DMS153 treated with DMSO at 0.1 percent for 48 hours (cell line): ENCODE results near the gene TUT1.

Experiments
- DNase-seq: peaks from one replicate; lab custom pipeline; 2025; ENCODE audit not compliant: unreplicated experiment; lab: John Stamatoyannopoulos, UW

TUT1 gene

DNA sequence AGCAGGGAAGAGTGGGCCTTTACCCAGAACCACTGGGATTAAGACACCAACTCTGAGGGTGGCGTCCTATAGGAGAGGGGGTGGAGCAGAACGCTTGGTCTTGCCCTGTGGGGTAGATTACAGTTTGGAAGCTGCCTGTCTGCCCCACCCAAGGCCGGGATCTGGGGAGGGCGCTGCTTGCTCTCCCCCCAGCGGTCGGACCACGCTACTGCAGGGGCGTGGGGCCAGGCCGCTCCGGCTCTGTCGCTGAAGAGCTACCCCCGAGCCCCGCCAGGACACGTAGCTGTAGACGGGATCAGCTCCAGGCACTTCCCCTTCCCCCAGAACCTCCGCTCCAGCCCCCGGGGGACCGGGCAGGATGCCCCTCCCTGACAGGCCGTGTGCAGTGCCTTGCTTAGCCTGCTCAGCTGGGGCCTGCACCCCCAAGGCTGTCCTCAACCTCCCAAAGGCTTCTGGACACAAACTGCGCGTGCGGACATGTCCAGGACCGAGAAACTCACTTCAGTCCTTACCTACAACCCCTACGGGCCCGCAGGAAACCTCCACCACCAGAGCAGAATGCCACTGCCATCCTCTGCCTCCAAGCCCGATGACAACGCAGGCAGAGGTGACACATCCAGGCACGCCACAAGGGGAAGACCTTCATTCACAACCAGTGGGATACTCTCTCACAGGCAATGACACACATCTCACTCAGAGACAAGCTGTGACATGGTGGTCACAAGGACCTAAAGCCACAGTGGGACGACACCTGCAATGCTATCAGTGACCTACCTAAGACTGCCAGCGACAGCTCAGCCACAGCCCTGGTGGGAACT, 48.4 kb downstream of the TUT1 start:
- DNase-seq: peak; percentile 64

DNA sequence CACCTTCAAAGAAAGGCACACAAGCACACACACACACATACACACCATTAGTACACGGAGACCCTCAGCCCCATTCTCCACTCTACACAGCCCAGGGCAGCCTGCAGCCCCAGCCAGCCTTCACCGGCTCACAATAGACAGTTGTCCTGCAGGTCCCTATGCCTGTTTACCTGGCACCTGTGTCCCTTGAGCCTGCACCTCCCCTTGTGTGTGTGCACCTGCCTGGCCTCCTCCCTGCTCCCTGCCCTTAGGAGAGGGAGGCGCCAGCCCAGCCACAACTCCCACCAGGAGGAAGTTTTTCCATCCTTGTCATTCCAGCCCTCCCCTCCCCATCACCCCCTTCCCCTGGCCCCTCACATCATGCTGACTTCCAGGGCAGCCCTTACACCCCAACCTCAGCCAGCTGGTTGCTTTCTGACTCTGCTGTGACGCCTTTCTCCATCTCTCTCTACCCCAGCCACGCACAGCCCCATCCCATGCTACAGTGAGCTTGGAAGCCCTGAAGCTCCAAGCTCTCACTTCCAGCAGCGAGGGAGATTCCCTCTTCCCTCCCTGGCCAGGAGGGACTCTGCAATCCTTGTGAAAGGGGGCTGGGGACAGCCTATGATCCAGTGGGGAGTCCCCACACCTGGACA, 49.1 kb downstream of the TUT1 start:
- peak; percentile 45 for DNase-seq

DNA sequence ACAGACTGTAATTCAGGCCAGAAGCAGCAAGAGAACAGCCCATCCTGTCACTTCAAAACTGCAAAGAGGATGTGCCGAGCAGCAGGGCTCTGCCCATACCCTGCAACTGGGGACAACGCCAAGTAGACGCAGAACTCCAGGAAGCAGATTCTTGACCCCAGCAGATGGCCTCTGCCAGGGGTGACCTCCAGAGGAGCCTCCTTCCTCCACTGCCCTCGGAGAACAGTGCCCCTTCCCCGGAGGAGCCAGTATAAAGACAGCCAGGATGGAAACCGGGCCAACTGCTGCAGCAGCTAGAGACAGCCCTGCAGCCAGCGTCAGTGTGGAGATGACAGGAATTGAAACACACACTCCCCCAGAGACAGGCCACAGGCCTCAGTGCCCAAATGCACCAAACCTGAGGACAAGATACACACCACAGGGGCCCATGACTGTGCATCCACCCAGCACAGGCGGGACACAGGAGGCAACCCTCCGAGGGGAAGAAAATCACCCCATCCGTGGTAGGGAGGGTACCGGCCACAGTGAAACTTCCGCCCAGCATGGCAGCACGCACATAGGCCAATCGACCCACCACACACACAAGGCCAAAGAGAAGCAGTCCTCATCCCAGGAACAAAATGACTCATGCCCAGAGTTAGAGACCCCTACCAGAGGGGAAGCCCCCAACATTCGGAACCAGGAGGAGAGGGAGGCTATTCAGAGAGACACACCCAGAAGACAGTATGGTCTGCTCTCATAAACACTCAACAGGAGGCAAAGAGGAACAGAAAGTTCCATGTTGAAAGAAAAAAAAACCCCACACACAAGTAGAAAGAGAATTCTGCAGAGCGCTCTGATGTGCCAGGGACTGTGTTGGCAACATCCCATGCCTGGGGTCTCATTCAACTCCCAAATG, 50.3 kb downstream of the TUT1 start:
- DNase-seq: no peak

- DNase-seq: peak; percentile 39
These were observed 51.9 kb downstream of the TUT1 start for GRCh38 chr11:62539238-62539925.

GRCh38 chr11:62538470-62539237, 52.7 kb downstream of the TUT1 start:
- DNase-seq: no peak

DNA sequence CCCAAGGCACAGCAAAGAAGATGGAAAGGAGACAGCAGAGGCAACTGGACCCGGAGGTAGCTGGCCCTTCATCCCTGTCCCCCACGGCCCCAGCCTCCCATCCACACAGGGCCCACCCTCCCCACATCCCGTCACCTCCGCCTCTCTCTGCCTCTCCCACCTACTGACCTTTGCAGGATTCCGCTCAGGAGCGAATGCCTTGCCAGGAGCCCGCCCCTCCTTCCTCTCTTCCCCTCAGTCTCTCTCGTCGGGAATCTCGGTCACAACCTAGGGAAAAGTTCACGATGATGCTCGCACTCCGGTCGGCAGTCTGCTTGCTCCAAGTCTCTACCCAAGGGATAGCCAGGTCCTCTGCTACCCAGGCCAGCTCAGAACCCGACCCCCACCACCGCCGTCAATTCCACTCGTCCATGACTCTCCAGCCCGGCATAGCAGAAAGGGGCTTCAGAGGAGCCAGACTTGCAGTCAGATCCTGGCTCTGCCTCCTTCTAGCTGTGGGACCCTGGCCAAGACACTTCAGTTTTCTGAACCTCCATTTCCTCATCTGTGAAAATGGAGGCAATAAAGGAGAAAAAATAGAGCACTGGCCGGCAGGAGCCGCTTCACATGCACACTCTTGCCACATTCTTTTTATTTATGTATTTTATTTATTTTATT, 54.9 kb downstream of the TUT1 start:
- DNase-seq: no peak

- DNase-seq: no peak
These were observed 55.5 kb downstream of the TUT1 start for GRCh38 chr11:62535802-62536201.

DNA sequence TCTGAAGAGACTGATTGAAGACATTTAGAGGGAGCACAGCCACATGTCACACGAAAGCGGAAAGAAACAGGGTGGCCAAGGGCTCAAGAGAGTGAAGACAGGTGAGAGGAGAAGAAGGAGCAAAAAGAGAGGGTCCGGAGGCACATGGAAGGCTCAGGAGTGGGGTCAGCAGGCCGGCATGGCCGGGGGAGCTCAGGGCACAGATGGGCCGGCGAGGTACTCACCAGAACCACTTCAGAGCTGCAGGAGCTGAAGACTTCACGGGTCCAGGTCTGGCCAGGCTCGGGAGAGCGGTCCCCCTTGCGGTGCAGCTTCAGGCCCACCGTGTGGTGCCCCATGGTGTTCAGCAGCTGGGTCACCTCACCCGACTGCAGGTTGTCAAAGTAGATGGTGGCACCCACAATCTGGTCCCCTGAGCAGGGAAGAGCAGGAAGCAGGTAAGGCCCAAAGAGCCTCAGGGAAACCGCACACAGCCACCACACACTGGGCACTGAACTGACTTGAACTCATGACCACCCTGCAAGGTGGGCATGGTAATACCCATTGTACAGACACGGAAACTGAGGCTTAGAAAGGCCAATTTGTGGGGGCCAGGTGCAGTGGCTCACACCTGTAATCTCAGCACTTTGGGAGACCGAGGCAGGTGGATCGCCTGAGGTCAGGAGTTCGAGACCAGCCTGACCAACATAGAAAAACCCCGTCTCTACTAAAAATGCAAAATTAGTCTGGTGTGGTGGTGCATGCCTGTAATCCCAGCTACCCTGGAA, 56.4 kb downstream of the TUT1 start:
- no peak for DNase-seq

DNA sequence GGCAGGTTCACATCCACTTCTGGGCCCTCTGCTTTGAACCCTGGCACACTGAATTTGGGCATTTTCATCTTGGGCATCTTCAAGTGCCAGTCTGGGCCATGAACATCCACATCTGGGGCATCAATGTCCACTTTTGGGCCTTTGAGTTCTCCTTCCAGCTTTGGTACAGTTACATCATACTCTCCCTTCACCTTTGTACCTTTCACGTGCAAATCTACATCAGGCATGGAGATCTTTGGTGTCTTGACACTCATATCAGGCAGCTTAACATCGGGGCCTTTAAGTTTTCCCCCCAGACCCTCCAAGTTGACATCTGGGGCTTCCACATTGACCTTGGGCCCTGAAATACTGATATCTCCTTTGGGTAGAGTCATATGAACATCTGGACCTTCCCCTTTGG, 59.2 kb downstream of the TUT1 start:
- DNase-seq: no peak
